ENCODE results near the gene PRODH.
A peak's percentile ranks its signal among the peaks of the same experiment; 100 is the strongest.
"Not testable (repeated sequence)": the region's sequence is repeated elsewhere in the genome, so short reads cannot be mapped to it uniquely, and the experiment has no call there.

PRODH gene

DNA sequence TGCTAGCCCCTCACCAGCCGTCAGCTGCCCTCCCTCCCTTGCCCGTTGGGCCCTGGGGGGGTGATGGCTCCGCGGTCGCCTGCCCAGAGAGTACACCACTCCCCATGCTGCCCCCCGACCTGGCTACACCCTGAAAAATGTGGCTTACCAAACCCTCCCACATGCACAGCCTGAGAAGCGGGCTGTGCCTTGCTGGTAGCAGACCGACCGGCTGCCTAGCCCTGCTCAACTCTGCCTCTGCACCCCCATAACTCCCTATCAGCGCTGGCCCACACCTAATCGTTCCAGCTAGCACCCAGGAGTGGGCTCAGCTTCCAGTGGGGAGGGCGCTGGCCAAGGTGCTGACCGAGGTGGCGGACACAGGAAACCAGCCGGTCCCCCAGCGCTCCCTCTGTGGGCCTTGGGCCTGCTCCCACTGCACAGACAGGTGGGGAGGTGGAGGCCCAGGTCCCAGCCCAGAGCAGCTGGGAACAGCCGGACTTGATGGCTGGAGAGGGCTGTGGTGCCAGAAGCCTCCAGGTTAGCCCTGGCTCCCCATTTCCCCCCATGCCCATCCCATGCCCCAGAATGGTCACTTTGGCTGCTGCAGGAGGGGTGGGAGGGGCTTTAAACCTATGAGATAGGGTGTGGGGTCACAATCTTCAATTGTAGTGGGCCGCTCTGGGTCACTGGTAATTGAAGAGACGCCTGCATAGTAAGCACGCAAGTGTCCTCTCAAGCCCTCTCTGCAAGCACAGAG lies 32.1 kb upstream of the PRODH start:
- peak; percentile 44 for DNase-seq

GRCh38 chr22:18967391-18968010 lies 31.4 kb upstream of the PRODH start:
- DNase-seq = not testable (repeated sequence)

- DNase-seq = no peak
These were observed 30.7 kb upstream of the PRODH start for GRCh38 chr22:18966748-18967147.

DNA sequence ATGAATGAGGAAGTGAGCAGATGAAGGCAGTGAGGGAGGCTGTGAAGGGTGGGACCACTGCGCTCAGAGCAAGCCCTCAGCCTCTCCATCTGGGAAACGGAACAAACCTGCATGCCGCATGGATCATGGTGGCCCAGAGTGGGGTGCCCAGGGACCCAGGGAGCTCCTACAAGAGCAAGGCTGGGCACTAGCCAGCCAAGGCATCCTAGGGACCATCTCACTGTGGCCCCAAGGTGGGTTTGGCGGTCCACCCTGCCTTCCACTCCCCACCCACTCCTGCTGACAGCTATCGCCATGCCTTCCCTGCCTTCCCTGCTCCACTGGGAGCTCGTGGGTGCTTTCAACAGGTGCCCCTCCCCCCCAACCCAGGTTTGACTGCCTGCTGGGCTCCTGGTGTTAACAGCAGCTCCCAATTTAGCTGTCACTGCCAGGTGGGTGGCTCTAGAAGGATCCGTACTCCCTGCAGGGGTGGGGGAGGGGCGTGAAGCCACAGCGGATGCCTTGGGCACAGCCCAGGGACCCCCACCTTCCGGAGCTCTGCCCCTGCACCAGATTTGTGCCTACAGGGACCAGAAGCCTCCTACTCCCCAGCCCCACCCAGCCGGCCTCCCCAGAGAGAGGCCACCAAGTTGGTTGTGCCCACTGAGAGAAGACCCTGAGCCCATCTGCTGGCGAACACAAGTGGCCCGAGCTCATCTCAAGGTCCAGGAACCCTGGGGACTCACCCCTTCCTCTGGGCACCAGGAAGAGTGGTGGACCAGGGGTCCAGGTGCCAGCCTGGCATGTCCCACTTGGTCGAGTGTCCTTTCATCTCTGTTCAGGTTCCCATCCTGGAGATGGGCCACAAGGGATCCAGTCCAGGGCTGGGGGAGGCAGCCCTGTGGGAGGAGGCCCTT lies 29.7 kb upstream of the PRODH start:
- no peak for DNase-seq

- DNase-seq = not testable (repeated sequence)
These were observed 28.6 kb upstream of the PRODH start for GRCh38 chr22:18964501-18965265.

- not testable (repeated sequence) for DNase-seq
These were observed 28.0 kb upstream of the PRODH start for GRCh38 chr22:18964051-18964450.

DNA sequence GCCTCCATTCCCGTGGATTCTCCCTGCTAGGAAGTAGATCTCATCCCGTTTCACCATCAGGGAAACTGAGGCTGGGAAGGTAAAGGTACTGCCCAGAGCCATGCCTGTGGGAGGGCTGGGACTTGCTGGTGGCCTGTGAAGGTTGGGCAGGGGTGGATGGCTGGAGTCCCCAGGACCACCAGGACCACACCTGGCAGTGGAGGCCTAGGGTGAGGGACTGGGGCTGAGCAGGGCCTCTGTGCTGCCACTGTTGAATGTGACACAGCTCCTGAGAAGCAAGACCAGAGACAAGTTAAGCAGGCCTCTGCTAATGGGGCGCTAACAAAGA lies 26.2 kb upstream of the PRODH start:
- DNase-seq = no peak

DNA sequence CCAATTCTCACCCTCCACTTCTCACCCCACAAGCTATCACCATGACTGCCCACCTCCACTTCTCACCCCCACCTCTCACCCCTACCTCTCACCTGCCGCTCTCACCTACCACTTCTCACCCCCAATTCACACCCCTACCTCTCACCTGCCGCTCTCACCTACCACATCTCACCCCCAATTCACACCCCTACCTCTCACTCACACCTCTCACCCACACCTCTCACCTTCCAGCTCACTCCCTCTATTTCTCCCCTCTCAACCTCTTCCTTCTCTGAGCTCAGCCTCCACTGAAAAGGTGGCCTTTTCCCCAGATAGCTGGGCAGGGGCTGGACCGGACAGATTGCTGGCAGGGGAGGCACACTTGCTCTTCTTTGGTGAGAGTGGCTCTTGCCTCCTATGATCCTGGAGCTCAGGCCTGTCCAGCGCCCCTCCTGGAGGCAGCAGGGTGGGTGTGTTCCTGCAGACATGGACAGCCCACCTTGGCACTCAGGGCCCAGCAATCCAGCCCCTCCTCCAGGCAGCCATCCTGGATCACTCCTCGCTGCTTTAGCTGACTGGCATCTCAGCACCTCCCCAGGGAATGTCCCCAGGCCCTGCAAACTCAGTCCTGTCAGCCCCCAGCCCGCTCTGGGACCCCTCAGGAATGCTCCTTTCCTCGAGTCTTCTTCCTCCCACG lies 25.7 kb upstream of the PRODH start:
- DNase-seq = not testable (repeated sequence)

DNA sequence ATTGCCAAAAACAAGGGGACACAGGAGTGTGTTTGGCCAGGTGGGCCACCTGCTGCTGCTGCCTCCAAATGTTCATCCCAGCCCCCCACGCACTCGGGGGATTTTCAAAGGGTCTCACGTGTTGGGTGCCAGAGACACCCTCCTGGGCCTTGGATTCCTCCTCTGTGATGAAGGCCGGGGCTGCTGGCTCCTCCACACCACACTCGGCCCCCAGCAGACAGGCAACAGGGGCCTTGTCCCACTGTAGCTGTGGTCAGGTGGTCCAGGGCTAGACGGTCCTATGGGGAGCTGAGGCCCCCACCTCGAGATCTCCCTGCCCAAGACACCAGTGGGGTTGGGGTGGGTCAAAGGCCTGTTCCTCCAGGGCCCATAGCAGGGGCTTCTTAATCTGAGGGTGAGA lies 25.1 kb upstream of the PRODH start:
- DNase-seq = not testable (repeated sequence)

DNA sequence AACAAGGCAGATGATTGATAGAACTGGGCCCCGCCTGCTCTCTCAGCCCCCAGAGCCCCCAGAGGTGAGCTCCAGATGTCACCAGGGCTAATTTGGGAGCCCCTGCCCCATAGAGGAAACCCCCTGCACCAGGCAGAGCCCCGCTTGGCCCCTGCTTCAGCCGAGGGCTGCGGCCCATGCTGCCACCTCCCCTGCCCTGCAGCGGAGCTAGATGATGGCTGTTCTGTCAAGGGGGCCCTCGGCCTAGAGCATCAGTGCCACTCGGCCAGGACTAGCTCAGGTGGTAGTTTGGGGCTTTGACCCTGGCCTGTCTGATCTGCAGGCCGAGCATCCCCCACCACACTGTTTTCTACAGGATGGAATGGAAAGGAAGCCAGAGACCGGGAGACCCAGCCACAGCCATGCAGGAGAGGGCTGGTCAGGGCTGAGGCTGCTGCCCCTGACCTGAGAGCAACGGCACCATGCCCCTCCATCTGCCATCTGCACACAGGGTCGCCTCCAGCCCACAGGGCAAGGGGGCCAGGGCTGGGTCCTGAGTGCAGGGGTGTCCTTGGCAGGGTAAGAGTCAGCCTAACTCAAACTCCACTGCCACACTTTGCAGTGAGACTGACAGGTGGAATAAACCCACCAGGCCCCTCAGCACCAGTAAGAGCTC lies 24.2 kb upstream of the PRODH start:
- DNase-seq = not testable (repeated sequence)

DNA sequence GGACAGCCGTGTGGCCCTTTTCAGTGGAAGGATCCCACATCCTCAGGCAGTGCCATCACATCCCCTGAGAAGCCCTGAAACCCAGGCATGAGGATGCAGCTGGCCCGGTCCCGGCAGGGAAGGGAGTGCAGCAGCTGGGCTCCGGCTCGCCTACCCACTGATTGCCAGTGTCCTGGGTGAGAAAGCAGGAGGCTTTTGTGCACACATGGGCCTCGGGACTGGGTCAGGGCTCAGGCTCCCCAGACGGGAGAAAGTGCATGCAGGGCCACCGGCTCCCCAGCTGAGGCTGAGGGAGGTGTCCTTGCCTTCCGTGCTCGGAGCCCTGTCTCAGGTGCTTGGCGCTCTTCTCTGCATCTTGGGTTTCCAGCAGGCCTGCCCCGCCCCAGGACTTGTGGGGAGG lies 23.6 kb upstream of the PRODH start:
- not testable (repeated sequence) for DNase-seq

DNA sequence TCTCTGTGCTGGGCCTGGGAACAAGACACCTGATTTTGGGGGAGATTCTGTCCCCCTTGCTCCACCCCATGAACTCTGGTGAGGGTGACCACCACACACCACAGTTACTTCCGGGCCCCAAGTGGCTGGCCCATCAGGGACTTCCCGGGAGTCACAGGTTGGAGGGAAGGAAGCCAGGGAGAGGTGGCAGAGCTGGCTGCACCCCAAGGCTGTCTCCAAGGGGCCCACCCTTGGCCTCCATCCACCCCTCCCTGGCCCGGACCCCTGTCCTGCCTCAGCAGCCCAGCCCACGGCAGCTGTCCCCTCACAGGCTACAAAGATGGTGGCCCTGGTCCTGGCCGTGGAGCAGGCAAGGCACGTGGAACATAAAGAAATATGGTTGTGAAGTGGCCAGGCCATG lies 23.2 kb upstream of the PRODH start:
- DNase-seq = not testable (repeated sequence)

GRCh38 chr22:18958738-18959137 lies 22.6 kb upstream of the PRODH start:
- DNase-seq = not testable (repeated sequence)

DNA sequence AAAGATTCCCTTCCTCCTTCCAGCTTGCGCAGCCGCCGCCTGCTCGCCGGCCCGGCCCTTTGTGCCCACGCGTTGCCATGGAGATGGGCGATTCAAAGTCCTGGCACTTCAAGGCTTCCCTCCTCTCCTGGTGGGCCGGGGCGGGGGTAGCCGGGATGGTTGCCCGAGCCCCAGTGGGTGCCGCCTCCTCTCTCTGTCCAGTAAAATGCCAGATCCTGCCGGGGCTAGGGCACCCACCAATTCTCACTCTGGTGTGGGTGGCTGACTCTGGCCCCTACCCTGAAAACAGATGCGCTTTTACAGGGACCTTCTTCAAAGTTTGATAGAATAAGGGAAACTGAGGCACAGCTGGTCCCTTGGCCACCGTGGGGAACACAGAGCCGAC lies 22.2 kb upstream of the PRODH start:
- DNase-seq = not testable (repeated sequence)

- DNase-seq = not testable (repeated sequence)
These were observed 21.7 kb upstream of the PRODH start for GRCh38 chr22:18957621-18958320.

- not testable (repeated sequence) for DNase-seq
These were observed 20.9 kb upstream of the PRODH start for GRCh38 chr22:18956956-18957355.

GRCh38 chr22:18956121-18956895 lies 20.2 kb upstream of the PRODH start:
- DNase-seq = not testable (repeated sequence)

- no peak for DNase-seq
These were observed 19.6 kb upstream of the PRODH start for GRCh38 chr22:18955696-18956095.

DNA sequence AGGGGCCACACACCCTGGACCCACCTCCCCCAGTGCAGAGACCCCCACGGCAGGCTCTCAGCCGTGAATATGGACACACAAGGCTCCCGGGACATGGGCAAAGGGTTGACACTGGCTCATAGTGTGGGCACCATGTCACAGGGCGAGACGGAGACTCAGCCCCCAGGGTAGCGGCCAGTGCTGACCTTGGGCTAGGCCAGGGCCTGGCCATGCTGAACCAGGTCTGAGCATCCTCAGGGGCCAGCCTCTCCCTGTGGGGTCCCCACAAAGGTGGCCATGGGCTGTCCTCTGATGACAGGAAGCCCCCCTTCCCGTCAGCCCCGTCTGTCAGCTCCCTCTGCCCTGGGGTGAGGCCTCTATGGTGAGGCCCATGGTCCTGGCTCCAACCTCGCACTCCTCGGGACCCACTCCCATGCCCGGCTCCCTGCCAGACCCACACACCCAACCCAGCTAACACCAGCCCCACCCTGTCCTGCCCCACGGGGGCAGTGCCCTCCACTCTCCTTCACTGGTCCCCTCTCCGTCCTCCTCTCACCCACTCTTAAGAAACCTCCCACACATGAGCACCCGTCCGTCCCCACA lies 19.0 kb upstream of the PRODH start:
- DNase-seq = no peak

Measured in right hindlimb (tissue), 1 donor.